ENCODE measurements around the gene HESX1. TPM values are rescaled to one million over a fixed set of nuclear protein-coding genes. Genes with fewer than 3 reads are reported as not detected.

Gene HESX1
- total and polyA plus RNA-seq, 2 of the 13 experiments (the other 11 are each of a cell fraction or from before 2014, with no cell fraction given) = 0.57 to 0.75 TPM

GRCh38 chr3:57227204-57227929, 27.6 kb upstream of the HESX1 start, which contains the start of gene APPL1 (continued):
- no peak for TF ChIP-seq HHEX (CRISPR knock-in tag; IDR thresholded peaks at IDR 0.05)
- no peak for TF ChIP-seq DPF2 (CRISPR knock-in tag; IDR thresholded peaks at IDR 0.05; ENCODE audit: borderline replicate concordance, low read depth)
- peak; percentile 82 for TF ChIP-seq MYC (CRISPR knock-in tag; IDR thresholded peaks at IDR 0.05; ENCODE audit: borderline replicate concordance)
- TF ChIP-seq, protein P1, sequence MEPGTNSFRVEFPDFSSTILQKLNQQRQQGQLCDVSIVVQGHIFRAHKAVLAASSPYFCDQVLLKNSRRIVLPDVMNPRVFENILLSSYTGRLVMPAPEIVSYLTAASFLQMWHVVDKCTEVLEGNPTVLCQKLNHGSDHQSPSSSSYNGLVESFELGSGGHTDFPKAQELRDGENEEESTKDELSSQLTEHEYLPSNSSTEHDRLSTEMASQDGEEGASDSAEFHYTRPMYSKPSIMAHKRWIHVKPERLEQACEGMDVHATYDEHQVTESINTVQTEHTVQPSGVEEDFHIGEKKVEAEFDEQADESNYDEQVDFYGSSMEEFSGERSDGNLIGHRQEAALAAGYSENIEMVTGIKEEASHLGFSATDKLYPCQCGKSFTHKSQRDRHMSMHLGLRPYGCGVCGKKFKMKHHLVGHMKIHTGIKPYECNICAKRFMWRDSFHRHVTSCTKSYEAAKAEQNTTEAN (CRISPR knock-in tag; conservative IDR thresholded peaks at IDR 0.05) = peak; percentile 78
- no peak for TF ChIP-seq ZBTB33 (CRISPR knock-in tag; IDR thresholded peaks at IDR 0.05)
- no peak for TF ChIP-seq AKNA (CRISPR knock-in tag; IDR thresholded peaks at IDR 0.05; ENCODE audit: borderline replicate concordance)
- TF ChIP-seq TAF1 (CRISPR knock-in tag; IDR thresholded peaks at IDR 0.05) = peak; percentile 75
- TF ChIP-seq BHLHE40 (IDR thresholded peaks at IDR 0.05; ENCODE audit: low read length) = peak; percentile 25; the same call in 1 of the 2 replicates
- no peak for TF ChIP-seq JUND (CRISPR knock-in tag; IDR thresholded peaks at IDR 0.05)
- TF ChIP-seq PHB2 (IDR thresholded peaks at IDR 0.05; ENCODE audit: partially characterized antibody) = no peak
- peak; percentile 53; the same call in 1 of the 2 replicates for TF ChIP-seq GATA4 (IDR thresholded peaks at IDR 0.05; ENCODE audit: borderline replicate concordance, low read depth)
- peak; percentile 86 for TF ChIP-seq ZNF782 (CRISPR knock-in tag; IDR thresholded peaks at IDR 0.05; ENCODE audit: borderline replicate concordance)
- no peak for TF ChIP-seq MLX (CRISPR knock-in tag; IDR thresholded peaks at IDR 0.05)
- no peak for TF ChIP-seq SRF (IDR thresholded peaks at IDR 0.05; ENCODE audit: low read depth, low read length)
- TF ChIP-seq SOX13 (IDR thresholded peaks at IDR 0.05) = no peak
- TF ChIP-seq SOX13 (CRISPR knock-in tag; conservative IDR thresholded peaks at IDR 0.05 in 1 of 2, IDR thresholded peaks at IDR 0.05 in 1 of 2) = peak in 1 of 2 experiments; percentile 13; a peak in 1 of 4 replicates
- peak; percentile 82 for TF ChIP-seq ZNF451 (CRISPR knock-in tag; IDR thresholded peaks at IDR 0.05)
- TF ChIP-seq HMGXB4 (CRISPR knock-in tag; IDR thresholded peaks at IDR 0.05; ENCODE audit: borderline replicate concordance in 1 of 2, low read depth in 1 of 2) = peak; percentile 45 to 72
